Fibroblast of lung (primary cell): ENCODE measurements around the gene TRAPPC12. TPM values are rescaled to one million over a fixed set of nuclear protein-coding genes. Genes with fewer than 3 reads are reported as not detected.

Source experiments
- DNase-seq, 2 donors: peaks; one replicate each; pipeline versions ENCODE4 v3.0.0 to v3.0.0-alpha.2; 2010; ENCODE audit warnings: low read depth in 2 of 2
- H2AFZ ChIP-seq: 2 replicates; pipeline ENCODE4 v1.5.1; 2012; ENCODE audit warnings: low read length, control low read depth, inconsistent platforms
- H3K27ac ChIP-seq: 2 replicates; pipeline ENCODE4 v1.5.1; 2011; ENCODE audit warnings: low read length, control low read depth; ENCODE audit not compliant: insufficient read depth
- H3K27me3 ChIP-seq: 2 replicates; pipeline ENCODE4 v1.5.1; 2011; ENCODE audit warnings: mild to moderate bottlenecking, low read length; ENCODE audit not compliant: control insufficient read depth, insufficient read depth
- H3K36me3 ChIP-seq: 2 replicates; pipeline ENCODE4 v1.5.1; 2011; ENCODE audit warnings: low read length; ENCODE audit not compliant: control insufficient read depth, insufficient read depth
- H3K4me1 ChIP-seq: 2 replicates; pipeline ENCODE4 v1.5.1; 2011; ENCODE audit warnings: low read length; ENCODE audit not compliant: control insufficient read depth, insufficient read depth; ENCODE audit errors: extremely low read depth
- H3K4me2 ChIP-seq: 2 replicates; pipeline ENCODE4 v1.5.1; 2011; ENCODE audit warnings: low read length, control low read depth; ENCODE audit not compliant: insufficient read depth; ENCODE audit errors: extremely low read depth
- H3K4me3 ChIP-seq, 4 experiments: fragments of 200-600 bp in 1 of 4; sonication (generic) in 1 of 4; replicated peaks in 1 of 4; 2 replicates each; pipeline ENCODE4 v1.5.1; 2011 to 2016; ENCODE audit warnings: low read length in 4 of 4, low read depth in 3 of 4, mild to moderate bottlenecking in 3 of 4, control low read depth in 2 of 4, inconsistent platforms in 1 of 4, mixed read lengths in 1 of 4; ENCODE audit not compliant: insufficient read depth in 1 of 4; ENCODE audit errors: control extremely low read depth in 1 of 4
- H3K79me2 ChIP-seq: 2 replicates; pipeline ENCODE4 v1.5.1; 2012; ENCODE audit warnings: mild to moderate bottlenecking, low read length, inconsistent platforms; ENCODE audit not compliant: control insufficient read depth, insufficient read depth
- H3K9ac ChIP-seq: 2 replicates; pipeline ENCODE4 v1.5.1; 2011; ENCODE audit warnings: mild to moderate bottlenecking, low read length, control low read depth; ENCODE audit not compliant: insufficient read depth
- H3K9me3 ChIP-seq: 2 replicates; pipeline ENCODE4 v1.5.1; 2012; ENCODE audit warnings: low read depth, low read length; ENCODE audit not compliant: control insufficient read depth, insufficient read depth
- H4K20me1 ChIP-seq: 2 replicates; pipeline ENCODE4 v1.5.1; 2011; ENCODE audit warnings: low read length; ENCODE audit not compliant: control insufficient read depth, insufficient read depth; ENCODE audit errors: extremely low read depth
- CTCF ChIP-seq, 2 donors: IDR thresholded peaks in 1 of 2; conservative IDR thresholded peaks in 1 of 2; 1 replicate in 1 of 2; 2 replicates in 1 of 2; pipeline ENCODE4 v1.5.1; 2011 to 2012; ENCODE audit warnings: low read length in 2 of 2, control low read depth in 1 of 2, inconsistent platforms in 1 of 2, low read depth in 1 of 2, mild to moderate bottlenecking in 1 of 2
- EZH2 ChIP-seq: IDR thresholded peaks from 2 replicates; pipeline ENCODE4 v1.5.1; 2012; ENCODE audit warnings: low read length, control low read depth, mild to moderate bottlenecking; ENCODE audit errors: missing control alignments
- polyA plus RNA-seq, 2 donors: library from polyadenylated mRNA; depleted of rRNA in 1 of 2; stranded (reverse) in 1 of 2; unstranded in 1 of 2; fragments of >200 nt; gene quantifications; 2 replicates each; pipeline ENCODE4 v1.2.1, GENCODE V29; 2011 to 2012; ENCODE audit warnings: missing spikeins in 1 of 2
- total RNA-seq: library from RNA; depleted of rRNA; stranded (reverse); fragments of >200 nt; gene quantifications from 2 replicates; pipeline ENCODE4 v1.2.1, GENCODE V29; 2014

Gene TRAPPC12
- total and polyA plus RNA-seq, 2 donors (not counting 1 experiment from before 2014, with no cell fraction given): 33.7 to 53.2 TPM

GRCh38 chr2:3483986-3484960 lies 104.8 kb downstream of the TRAPPC12 start:
- Histone ChIP-seq H3K27ac (no peak overlapping the region), H3K4me1 (no peaks in the 10 kb centered on the region), H4K20me1 (no peaks in the 10 kb centered on the region), H3K27me3 (no peaks in the 10 kb centered on the region), H3K9ac (no peak overlapping the region), H2AFZ (no peak overlapping the region), H3K4me2 (no peak overlapping the region), H3K79me2 (no peaks in the 10 kb centered on the region), H3K36me3 (peaks cover 2% of the 10 kb centered on the region), H3K9me3 (no peaks in the 10 kb centered on the region), H3K4me3 (no peak overlapping the region)
- no peak for TF ChIP-seq CTCF (conservative IDR thresholded peaks at IDR 0.05 in 1 of 2, IDR thresholded peaks at IDR 0.05 in 1 of 2; ENCODE audit: low read depth in 1 of 2, low read length in 2 of 2)
- no peak for TF ChIP-seq EZH2
- no peak for DNase-seq

- Histone ChIP-seq H3K9me3 (no peaks in the 10 kb centered on the region), H3K4me2 (no peak overlapping the region), H4K20me1 (no peaks in the 10 kb centered on the region), H3K4me1 (no peaks in the 10 kb centered on the region), H3K4me3 (no peak overlapping the region), H2AFZ (no peak overlapping the region), H3K9ac (no peak overlapping the region), H3K27ac (no peak overlapping the region), H3K36me3 (no peaks in the 10 kb centered on the region), H3K27me3 (no peaks in the 10 kb centered on the region), H3K79me2 (no peaks in the 10 kb centered on the region)
- DNase-seq: no peak
- TF ChIP-seq EZH2: no peak
- TF ChIP-seq CTCF (conservative IDR thresholded peaks at IDR 0.05 in 1 of 2, IDR thresholded peaks at IDR 0.05 in 1 of 2; ENCODE audit: low read depth in 1 of 2, low read length in 2 of 2): no peak
Measured at GRCh38 chr2:3485166-3485565, 105.7 kb downstream of the TRAPPC12 start.

GRCh38 chr2:3486047-3487027 lies 106.8 kb downstream of the TRAPPC12 start:
- H3K9me3 ChIP-seq: no peaks in the 10 kb centered on the region
- no peaks in the 10 kb centered on the region for H4K20me1 ChIP-seq
- H3K27me3 ChIP-seq: no peaks in the 10 kb centered on the region
- H3K27ac ChIP-seq: no peak overlapping the region
- no peaks in the 10 kb centered on the region for H3K79me2 ChIP-seq
- H2AFZ ChIP-seq: no peak overlapping the region
- H3K4me3 ChIP-seq: no peak overlapping the region
- H3K9ac ChIP-seq: no peak overlapping the region
- no peak for TF ChIP-seq EZH2
- no peak for TF ChIP-seq CTCF (conservative IDR thresholded peaks at IDR 0.05 in 1 of 2, IDR thresholded peaks at IDR 0.05 in 1 of 2; ENCODE audit: low read depth in 1 of 2, low read length in 2 of 2)
- no peak for DNase-seq
- H3K4me1 ChIP-seq: no peaks in the 10 kb centered on the region
- no peak overlapping the region for H3K4me2 ChIP-seq
- no peaks in the 10 kb centered on the region for H3K36me3 ChIP-seq
